ENCODE measurements around the gene VAX1.

GRCh38 chr10:117161386-117162033, 23.4 kb upstream of the VAX1 start:
- no peak for TF ChIP-seq RAD21 (IDR thresholded peaks at IDR 0.05; ENCODE audit: low read depth)
- TF ChIP-seq, protein P1, sequence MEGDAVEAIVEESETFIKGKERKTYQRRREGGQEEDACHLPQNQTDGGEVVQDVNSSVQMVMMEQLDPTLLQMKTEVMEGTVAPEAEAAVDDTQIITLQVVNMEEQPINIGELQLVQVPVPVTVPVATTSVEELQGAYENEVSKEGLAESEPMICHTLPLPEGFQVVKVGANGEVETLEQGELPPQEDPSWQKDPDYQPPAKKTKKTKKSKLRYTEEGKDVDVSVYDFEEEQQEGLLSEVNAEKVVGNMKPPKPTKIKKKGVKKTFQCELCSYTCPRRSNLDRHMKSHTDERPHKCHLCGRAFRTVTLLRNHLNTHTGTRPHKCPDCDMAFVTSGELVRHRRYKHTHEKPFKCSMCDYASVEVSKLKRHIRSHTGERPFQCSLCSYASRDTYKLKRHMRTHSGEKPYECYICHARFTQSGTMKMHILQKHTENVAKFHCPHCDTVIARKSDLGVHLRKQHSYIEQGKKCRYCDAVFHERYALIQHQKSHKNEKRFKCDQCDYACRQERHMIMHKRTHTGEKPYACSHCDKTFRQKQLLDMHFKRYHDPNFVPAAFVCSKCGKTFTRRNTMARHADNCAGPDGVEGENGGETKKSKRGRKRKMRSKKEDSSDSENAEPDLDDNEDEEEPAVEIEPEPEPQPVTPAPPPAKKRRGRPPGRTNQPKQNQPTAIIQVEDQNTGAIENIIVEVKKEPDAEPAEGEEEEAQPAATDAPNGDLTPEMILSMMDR (IDR thresholded peaks at IDR 0.05 in 2 of 3, conservative IDR thresholded peaks at IDR 0.05 in 1 of 3; ENCODE audit: borderline replicate concordance in 1 of 3, insufficient read depth in 1 of 3, low read depth in 2 of 3, low read length in 2 of 3): no peak
- no peak for TF ChIP-seq REST (IDR thresholded peaks at IDR 0.05; ENCODE audit: low read depth)
- TF ChIP-seq ELF1 (IDR thresholded peaks at IDR 0.05; ENCODE audit: borderline replicate concordance, low read depth): no peak
- TF ChIP-seq POLR2A (IDR thresholded peaks at IDR 0.05; ENCODE audit: borderline replicate concordance, extremely low read depth, insufficient read depth, insufficient read length): no peak
- no peak for TF ChIP-seq SP1 (IDR thresholded peaks at IDR 0.05; ENCODE audit: low read depth)
- TF ChIP-seq POLR2AphosphoS5 (IDR thresholded peaks at IDR 0.05; ENCODE audit: low read depth, low read length): no peak
- no peak for TF ChIP-seq EZH2 (IDR thresholded peaks at IDR 0.05)
- no peak for TF ChIP-seq TCF7L2 (IDR thresholded peaks at IDR 0.05; ENCODE audit: borderline replicate concordance, extremely low read depth, insufficient read depth, insufficient read length)

Data from HCT116 (cell line).